Nephron progenitor cell (in vitro differentiated cells): ENCODE results near the gene ASGR2.

ENCODE experiments used
- DNase-seq: peaks from one replicate; pipeline ENCODE4 v3.0.0; 2021
- H3K27ac Mint-ChIP-seq: 2 replicates; pipeline ENCODE4 v1.8.0; 2021; ENCODE audit warnings: mild to moderate bottlenecking, moderate library complexity, mixed read lengths
- H3K27me3 Mint-ChIP-seq: 2 replicates; pipeline ENCODE4 v1.8.0; 2021; ENCODE audit warnings: mild to moderate bottlenecking, low read depth, mixed read lengths; ENCODE audit not compliant: poor library complexity
- H3K36me3 Mint-ChIP-seq: 2 replicates; pipeline ENCODE4 v1.8.0; 2021; ENCODE audit warnings: low read depth, mixed read lengths
- H3K4me1 Mint-ChIP-seq: 2 replicates; pipeline ENCODE4 v1.8.0; 2021; ENCODE audit warnings: mixed read lengths
- H3K4me3 Mint-ChIP-seq: 2 replicates; pipeline ENCODE4 v1.8.0; 2021; ENCODE audit warnings: mild to moderate bottlenecking, moderate library complexity, mixed read lengths
- H3K9me3 Mint-ChIP-seq: 2 replicates; pipeline ENCODE4 v1.8.0; 2021; ENCODE audit warnings: mild to moderate bottlenecking, moderate library complexity, mixed read lengths
- CTCF ChIP-seq: fragments of 200-600 bp; sonication (generic); IDR thresholded peaks from 2 replicates; pipeline ENCODE4 v1.5.0; 2021; ENCODE audit warnings: antibody characterized with exemption

Gene ASGR2

GRCh38 chr17:7144213-7144612 is 29.6 kb upstream of the ASGR2 start:
- H3K9me3 Mint-ChIP-seq = no peaks in the 10 kb centered on the region
- no peak for TF ChIP-seq CTCF
- H3K4me1 Mint-ChIP-seq = peaks cover 48% of the 10 kb centered on the region
- DNase-seq = no peak
- peaks cover 27% of the 10 kb centered on the region for H3K27me3 Mint-ChIP-seq
- H3K4me3 Mint-ChIP-seq = no peak overlapping the region
- no peak overlapping the region for H3K27ac Mint-ChIP-seq
- H3K36me3 Mint-ChIP-seq = no peaks in the 10 kb centered on the region

- Mint-ChIP-seq H3K27ac (no peak overlapping the region), H3K4me1 (peaks cover 60% of the 10 kb centered on the region), H3K27me3 (peaks cover 21% of the 10 kb centered on the region), H3K4me3 (no peak overlapping the region), H3K9me3 (no peaks in the 10 kb centered on the region), H3K36me3 (no peaks in the 10 kb centered on the region)
- TF ChIP-seq CTCF = no peak
- no peak for DNase-seq
Observed at GRCh38 chr17:7141824-7142223, 27.2 kb upstream of the ASGR2 start.

- Mint-ChIP-seq H3K4me1 (peaks cover 52% of the 10 kb centered on the region), H3K4me3 (no peak overlapping the region), H3K9me3 (no peaks in the 10 kb centered on the region), H3K27me3 (peaks cover 18% of the 10 kb centered on the region), H3K36me3 (no peaks in the 10 kb centered on the region), H3K27ac (no peak overlapping the region)
- no peak for DNase-seq
- no peak for TF ChIP-seq CTCF
Observed at GRCh38 chr17:7139400-7139799, 24.8 kb upstream of the ASGR2 start.

GRCh38 chr17:7138800-7139381 is 24.3 kb upstream of the ASGR2 start:
- H3K27ac Mint-ChIP-seq = no peak overlapping the region

GRCh38 chr17:7137171-7137943 is 22.7 kb upstream of the ASGR2 start:
- no peak for TF ChIP-seq CTCF

More at GRCh38 chr17:7138800-7139381, 24.3 kb upstream of the ASGR2 start:
- H3K4me3 Mint-ChIP-seq = no peak overlapping the region
- no peaks in the 10 kb centered on the region for H3K9me3 Mint-ChIP-seq
- peaks cover 18% of the 10 kb centered on the region for H3K27me3 Mint-ChIP-seq
- H3K4me1 Mint-ChIP-seq = peaks cover 49% of the 10 kb centered on the region
- no peaks in the 10 kb centered on the region for H3K36me3 Mint-ChIP-seq
- no peak for TF ChIP-seq CTCF
- no peak for DNase-seq

More at GRCh38 chr17:7137171-7137943, 22.7 kb upstream of the ASGR2 start:
- H3K9me3 Mint-ChIP-seq = no peaks in the 10 kb centered on the region
- no peak for DNase-seq
- no peak overlapping the region for H3K4me3 Mint-ChIP-seq
- no peaks in the 10 kb centered on the region for H3K36me3 Mint-ChIP-seq
- peaks cover 63% of the 10 kb centered on the region for H3K4me1 Mint-ChIP-seq
- H3K27me3 Mint-ChIP-seq = peaks cover 18% of the 10 kb centered on the region
- no peak overlapping the region for H3K27ac Mint-ChIP-seq
